GM12878 (cell line): Measurements from ENCODE around the gene P2RX1. TPM values are rescaled to one million over a fixed set of nuclear protein-coding genes. Genes with fewer than 3 reads are reported as not detected.

Experiments
- CUX1 ChIP-seq: IDR thresholded peaks from 2 replicates; pipeline ENCODE4 v1.6.1; 2012; ENCODE audit warnings: improper control_type of control experiment, low read depth, low read length; ENCODE audit not compliant: insufficient replicate concordance
- E2F4 ChIP-seq: IDR thresholded peaks from 2 replicates; pipeline ENCODE4 v1.6.1; 2012; ENCODE audit warnings: low read depth, low read length, improper control_type of control experiment
- E2F8 ChIP-seq: fragments of 450-650 bp; IDR thresholded peaks from 2 replicates; pipeline ENCODE4 v1.6.1; 2018; ENCODE audit warnings: mild to moderate bottlenecking, low read depth, moderate library complexity; ENCODE audit not compliant: partially characterized antibody
- LARP7 ChIP-seq: fragments of 450-650 bp; IDR thresholded peaks from 2 replicates; pipeline ENCODE4 v1.6.1; 2017; ENCODE audit warnings: mild to moderate bottlenecking
- MEF2B ChIP-seq: fragments of 450-650 bp; IDR thresholded peaks from 2 replicates; pipeline ENCODE4 v1.6.1; 2018; ENCODE audit warnings: mild to moderate bottlenecking, moderate library complexity; ENCODE audit not compliant: partially characterized antibody, poor library complexity, severe bottlenecking
- NR2C2 ChIP-seq: IDR thresholded peaks from 2 replicates; pipeline ENCODE4 v1.6.1; 2011; ENCODE audit warnings: borderline replicate concordance, low read depth; ENCODE audit not compliant: control insufficient read depth, insufficient read length
- PAX8 ChIP-seq: fragments of 450-650 bp; IDR thresholded peaks from 2 replicates; pipeline ENCODE4 v1.6.1; 2017; ENCODE audit warnings: mild to moderate bottlenecking, moderate library complexity
- PRDM15 ChIP-seq: fragments of 450-650 bp; formaldehyde crosslinking; IDR thresholded peaks from 2 replicates; pipeline ENCODE4 v1.4.0; 2020; ENCODE audit warnings: mild to moderate bottlenecking, moderate library complexity
- SMAD1 ChIP-seq: fragments of 450-650 bp; IDR thresholded peaks from 2 replicates; pipeline ENCODE4 v1.6.1; 2018; ENCODE audit warnings: mild to moderate bottlenecking, low read depth; ENCODE audit not compliant: partially characterized antibody
- SREBF1 ChIP-seq: IDR thresholded peaks from 2 replicates; pipeline ENCODE4 v1.6.1; 2012; ENCODE audit warnings: mild to moderate bottlenecking, low read length
- SRF ChIP-seq, 2 experiments: IDR thresholded peaks; 2 replicates each; pipeline ENCODE4 v1.6.1; 2011; ENCODE audit warnings: low read depth in 2 of 2, low read length in 2 of 2, mild to moderate bottlenecking in 1 of 2, moderate library complexity in 1 of 2
- USF2 ChIP-seq: IDR thresholded peaks from 2 replicates; pipeline ENCODE4 v1.6.1; 2011; ENCODE audit warnings: low read depth, low read length, improper control_type of control experiment, borderline replicate concordance
- ZNF274 ChIP-seq: IDR thresholded peaks from one replicate; pipeline ENCODE4 v1.8.0; 2011; ENCODE audit not compliant: insufficient read length, insufficient read depth
- polyA plus RNA-seq, 11 experiments: library from polyadenylated mRNA; depleted of rRNA in 4 of 11; unstranded in 6 of 11; stranded (reverse) in 5 of 11; fragments of >200 nt; fragmentation: Nextera tagmentation in 4 of 11; fragmentation: Illumina TruSeq in 1 of 11; extraction: Ambion mirVana in 4 of 11; extraction: Trizol in 1 of 11; gene quantifications; 1 replicate in 1 of 11; 2 replicates in 10 of 11; pipeline versions ENCODE4 v1.2.1 to v1.2.3, GENCODE V29; 2011 to 2016; ENCODE audit warnings: inconsistent platforms in 2 of 11, missing spikeins in 2 of 11, low read depth in 1 of 11
- total RNA-seq, 4 experiments: library from RNA; depleted of rRNA in 3 of 4; stranded (reverse); fragments of >200 nt in 3 of 4; fragmentation: Illumina TruSeq in 1 of 4; extraction: Trizol in 1 of 4; gene quantifications; 2 replicates each; pipeline versions ENCODE4 v1.2.1 to v1.2.3, GENCODE V29; 2013 to 2021

P2RX1 gene
- total and polyA plus RNA-seq, 10 of the 15 experiments (the other 5 are each of a cell fraction or from before 2014, with no cell fraction given): 0.12 to 6.2 (median 3.4) TPM

- TF ChIP-seq E2F8 (no peak), USF2 (no peak), SMAD1 (no peak), SRF (IDR thresholded peaks at IDR 0.05; ENCODE audit: low read depth in 2 of 2, low read length in 2 of 2) (peak; percentile 57 to 78; a peak in 3 of 4 replicates), LARP7 (peak; percentile 72; the same call in 1 of the 2 replicates), PAX8 (no peak), CUX1 (no peak), NR2C2 (no peak), ZNF274 (no peak), PRDM15 (no peak), MEF2B (no peak), SREBF1 (no peak), E2F4 (no peak)
Observed at GRCh38 chr17:3893003-3893719, 23.1 kb downstream of the P2RX1 start, which contains the start of gene CAMKK1 (continued).
